Panc1 (cell line): ENCODE results near the gene CAMK2A.
"Not testable (repeated sequence)": the region's sequence is repeated elsewhere in the genome, so short reads cannot be mapped to it uniquely, and the experiment has no call there.

Experiments used
- CTCF ChIP-seq: fragments of 450-650 bp; IDR thresholded peaks from 2 replicates; pipeline ENCODE4 v1.5.1; 2017; ENCODE audit warnings: mild to moderate bottlenecking
- POLR2AphosphoS5 ChIP-seq: IDR thresholded peaks from 2 replicates; pipeline ENCODE4 v1.6.1; 2012; ENCODE audit warnings: mild to moderate bottlenecking, low read depth, low read length, moderate library complexity
- REST ChIP-seq, 2 experiments: IDR thresholded peaks; 2 replicates each; pipeline ENCODE4 v1.6.1; 2011 to 2012; ENCODE audit warnings: low read depth in 2 of 2, control low read depth in 1 of 2, low read length in 1 of 2, mild to moderate bottlenecking in 1 of 2, moderate library complexity in 1 of 2; ENCODE audit not compliant: insufficient read depth in 1 of 2
- TCF7L2 ChIP-seq: IDR thresholded peaks from 2 replicates; pipeline ENCODE4 v1.6.1; 2011; ENCODE audit warnings: mild to moderate bottlenecking, low read depth, low read length, inconsistent platforms

- not testable (repeated sequence) for TF ChIP-seq CTCF; REST (IDR thresholded peaks at IDR 0.05; ENCODE audit: insufficient read depth in 1 of 2, low read depth in 2 of 2, low read length in 1 of 2); POLR2AphosphoS5; TCF7L2
Observed at GRCh38 chr5:150248493-150248892, 41.1 kb downstream of the CAMK2A start.
